Left lung (tissue), 10 donors: ENCODE data around the gene ANGPTL2. TPM values are rescaled to one million over a fixed set of nuclear protein-coding genes. Genes with fewer than 3 reads are reported as not detected.
A peak's percentile ranks its signal among the peaks of the same experiment; 100 is the strongest.

Source experiments
- ATAC-seq: fragments of 200-7000 bp; cut with Tn5 transposase; one replicate; pipeline ENCODE4 v1.9.1; 2020; ENCODE audit warnings: moderate library complexity
- DNase-seq, 4 donors: peaks; one replicate each; pipeline ENCODE4 v3.0.0-alpha.2; 2013 to 2020
- H3K27ac ChIP-seq, 2 donors: fragments of 200-600 bp; sonication (generic) in 1 of 2; one replicate each; pipeline versions ENCODE4 v1.5.0 to v1.8.0; 2020 to 2021
- H3K27me3 ChIP-seq, 2 donors: fragments of 200-600 bp; sonication (generic) in 1 of 2; one replicate each; pipeline versions ENCODE4 v1.5.0 to v1.8.0; 2020 to 2021
- H3K36me3 ChIP-seq, 2 donors: fragments of 200-600 bp; sonication (generic) in 1 of 2; one replicate each; pipeline versions ENCODE4 v1.5.0 to v1.8.0; 2020 to 2021
- H3K4me1 ChIP-seq, 2 donors: fragments of 200-600 bp; one replicate each; pipeline ENCODE4 v1.8.0; 2021
- H3K4me3 ChIP-seq, 2 donors: fragments of 200-600 bp; sonication (generic) in 1 of 2; one replicate each; pipeline versions ENCODE4 v1.5.0 to v1.8.0; 2020 to 2021; ENCODE audit warnings: mild to moderate bottlenecking in 1 of 2
- H3K9me3 ChIP-seq, 2 donors: fragments of 200-600 bp; sonication (generic) in 1 of 2; one replicate each; pipeline versions ENCODE4 v1.5.0 to v1.8.0; 2020 to 2021
- CTCF ChIP-seq, 2 donors: fragments of 200-600 bp; sonication (generic) in 1 of 2; IDR thresholded peaks; one replicate each; pipeline versions ENCODE4 v1.5.0 to v1.8.0; 2021; ENCODE audit warnings: antibody characterized with exemption in 2 of 2
- intact Hi-C, 2 donors: fragments of 100-400 bp; cut with DNase I; formaldehyde crosslinking; loops; one replicate each; pipeline versions ENCODE4 v1.11.2 to v1.14.2; 2022
- polyA plus RNA-seq, 6 donors: library from polyadenylated mRNA; unstranded; fragments of 120-200 nt; gene quantifications; one replicate each; pipeline ENCODE4 v1.2.1, GENCODE V29; 2013; ENCODE audit not compliant: insufficient read length in 6 of 6
- total RNA-seq, 2 donors: library from RNA; stranded (reverse); fragmentation: NEBNext Ultra II Directional; extraction: Animal tissue kit (Norgen Biotek cat#: 25700); gene quantifications; one replicate each; pipeline ENCODE4 v1.2.1, GENCODE V29; 2021
- donor health status: DM: no; HTN: yes; CAD: no.
- donor health status: DM: no; HTN: no; CAD: no.

ANGPTL2 gene
- total and polyA plus RNA-seq, 8 donors = 22.7 to 34.7 (median 30.1) TPM

- H3K36me3 ChIP-seq = no peaks in the 10 kb centered on the region
- no peak for DNase-seq
- no peak for TF ChIP-seq CTCF (IDR thresholded peaks at IDR 0.05)
- no peaks in the 10 kb centered on the region for H3K27me3 ChIP-seq
- H3K4me3 ChIP-seq = no peak overlapping the region
- peaks cover 0 to 12% of the 10 kb centered on the region in 2 donors for H3K4me1 ChIP-seq
- ATAC-seq = no peak
- intact Hi-C loops = no loop called here
- H3K9me3 ChIP-seq = no peaks in the 10 kb centered on the region
- no peak overlapping the region for H3K27ac ChIP-seq
Measured at GRCh38 chr9:127166111-127166510, 43.7 kb upstream of the ANGPTL2 start.

DNA sequence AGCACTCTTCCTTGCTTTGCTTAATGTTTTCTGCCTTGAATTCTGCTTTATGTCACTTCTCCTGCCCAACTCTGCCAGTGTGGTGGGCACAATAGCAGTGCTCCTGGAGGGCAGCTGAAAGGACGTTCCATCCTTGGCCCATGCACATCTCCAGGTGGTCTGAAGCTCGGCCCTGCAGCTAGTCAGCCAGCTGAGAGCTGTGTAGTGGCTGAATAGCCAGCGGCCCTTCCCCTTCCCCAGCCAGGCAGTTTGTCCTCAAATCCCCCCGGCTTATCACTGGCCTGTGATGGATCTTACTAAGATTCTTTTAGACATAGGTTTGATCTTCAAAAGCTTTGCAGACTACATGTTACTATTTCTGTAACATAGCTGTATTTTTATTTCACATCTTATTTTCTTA, 42.7 kb upstream of the ANGPTL2 start:
- Histone ChIP-seq H3K27me3 (no peaks in the 10 kb centered on the region), H3K4me1 (peaks cover 0 to 12% of the 10 kb centered on the region in 2 donors), H3K36me3 (no peaks in the 10 kb centered on the region), H3K27ac (no peak overlapping the region), H3K4me3 (no peak overlapping the region), H3K9me3 (no peaks in the 10 kb centered on the region)
- intact Hi-C loops = no loop called here
- ATAC-seq = no peak
- DNase-seq = no peak
- TF ChIP-seq CTCF (IDR thresholded peaks at IDR 0.05) = no peak

DNA sequence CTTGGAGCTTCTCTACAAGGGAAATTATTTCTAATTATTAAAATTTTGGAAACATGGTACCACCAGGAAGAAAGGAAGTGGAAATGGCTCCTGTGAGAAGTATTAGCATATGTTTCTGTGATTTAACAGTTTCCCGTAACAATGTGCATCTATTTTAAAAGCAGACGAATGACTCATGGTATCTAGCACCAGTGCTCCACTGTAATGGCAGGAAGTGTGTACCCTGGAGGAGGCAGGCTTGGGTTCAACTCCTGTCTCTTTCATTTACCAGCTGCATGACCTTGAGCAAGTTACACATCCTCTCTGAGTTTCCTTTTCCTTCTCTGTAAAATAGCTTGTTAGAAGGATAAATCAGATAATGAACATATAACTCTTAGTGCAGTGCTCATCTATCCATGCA, 41.0 kb upstream of the ANGPTL2 start:
- no peaks in the 10 kb centered on the region for H3K9me3 ChIP-seq
- DNase-seq = no peak
- intact Hi-C loops = no loop called here
- H3K27me3 ChIP-seq = no peaks in the 10 kb centered on the region
- peak; percentile 59 for ATAC-seq
- H3K36me3 ChIP-seq = no peaks in the 10 kb centered on the region
- H3K4me3 ChIP-seq = no peak overlapping the region
- TF ChIP-seq CTCF (IDR thresholded peaks at IDR 0.05) = no peak
- peaks cover 0 to 12% of the 10 kb centered on the region in 2 donors for H3K4me1 ChIP-seq
- H3K27ac ChIP-seq = peak overlapping the region in 1 of 2 donors; percentile 1

DNA sequence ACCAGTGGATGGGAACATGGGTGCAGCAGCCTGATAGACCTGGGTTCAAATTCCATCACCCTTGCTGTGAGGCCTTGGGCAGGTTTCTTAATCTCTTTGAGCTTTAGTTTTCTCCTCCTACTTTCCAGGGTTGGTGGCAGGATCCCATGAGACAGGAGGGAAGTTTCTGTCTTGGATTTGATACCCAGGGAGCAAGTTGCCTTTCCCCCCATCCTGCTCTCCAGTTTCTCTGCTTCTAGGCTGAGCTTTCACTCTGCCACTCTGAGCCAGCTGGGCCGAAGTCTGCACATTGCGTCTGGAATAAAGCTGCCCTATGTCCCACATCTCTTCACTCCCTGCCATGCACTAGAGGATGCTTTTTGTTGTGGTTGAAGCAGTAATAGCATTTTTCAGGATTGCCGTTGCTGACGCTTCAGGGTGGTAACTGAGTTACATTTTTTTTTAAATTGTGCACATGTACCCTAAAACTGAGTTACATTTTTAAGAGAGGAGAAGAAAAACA, 40.5 kb upstream of the ANGPTL2 start:
- Histone ChIP-seq H3K36me3 (no peaks in the 10 kb centered on the region), H3K27me3 (no peaks in the 10 kb centered on the region), H3K9me3 (no peaks in the 10 kb centered on the region), H3K27ac (peak overlapping the region in 1 of 2 donors; percentile 1), H3K4me1 (peaks cover 0 to 12% of the 10 kb centered on the region in 2 donors), H3K4me3 (no peak overlapping the region)
- no peak for ATAC-seq
- intact Hi-C loops = no loop called here
- no peak for TF ChIP-seq CTCF (IDR thresholded peaks at IDR 0.05)
- DNase-seq = no peak

DNA sequence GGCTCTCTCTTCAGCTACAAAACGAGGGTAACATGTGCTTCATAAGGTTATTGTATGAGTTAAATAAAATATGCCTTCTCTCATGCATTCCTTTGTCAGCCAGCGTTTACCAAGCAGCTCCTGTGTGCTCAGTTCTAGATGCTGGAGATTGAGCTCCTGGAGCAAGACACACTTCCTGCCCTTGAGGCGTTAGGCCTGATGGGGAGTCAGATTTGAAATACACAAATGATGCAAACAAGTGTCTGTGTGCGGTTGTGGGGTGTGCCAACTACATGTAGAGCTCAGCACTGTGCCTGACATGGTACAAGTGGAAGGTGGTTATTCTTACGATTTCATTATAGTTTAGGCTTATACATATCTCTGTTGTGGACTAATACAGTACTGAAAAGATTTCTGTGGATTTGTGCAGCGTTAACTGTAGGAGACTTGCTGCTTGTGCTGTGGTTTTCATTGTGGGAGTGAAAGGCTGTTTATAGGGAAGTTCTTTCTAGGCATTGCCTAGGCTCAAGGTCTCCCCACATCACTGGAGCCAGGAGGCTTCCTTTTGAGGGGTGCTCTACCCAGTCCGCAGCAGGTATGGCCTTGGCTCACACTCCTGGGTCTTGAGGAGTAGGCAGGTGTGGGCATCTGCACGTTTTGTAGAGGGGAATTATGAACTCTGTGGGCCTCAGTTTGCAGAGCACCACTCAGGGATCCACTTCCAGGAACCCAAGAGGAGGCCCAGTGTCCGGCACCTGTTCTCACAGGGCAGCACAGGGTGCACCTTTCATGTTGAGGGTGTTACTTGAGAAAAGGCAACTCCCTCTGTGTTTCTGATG, 39.8 kb upstream of the ANGPTL2 start:
- Histone ChIP-seq H3K27me3 (no peaks in the 10 kb centered on the region), H3K4me3 (no peak overlapping the region), H3K27ac (peak overlapping the region in 1 of 2 donors; percentile 1), H3K36me3 (no peaks in the 10 kb centered on the region), H3K9me3 (no peaks in the 10 kb centered on the region), H3K4me1 (peaks cover 0 to 12% of the 10 kb centered on the region in 2 donors)
- intact Hi-C loops = no loop called here
- ATAC-seq (no peak), DNase-seq (no peak)
- no peak for TF ChIP-seq CTCF (IDR thresholded peaks at IDR 0.05)
